ENCODE results near the gene SUN2. TPM values are rescaled to one million over a fixed set of nuclear protein-coding genes. Genes with fewer than 3 reads are reported as not detected.

SUN2 gene
- total and polyA plus RNA-seq, 2 of the 13 experiments (the other 11 are each of a cell fraction or from before 2014, with no cell fraction given) = 45.6 to 56.6 TPM

GRCh38 chr22:38755911-38756532 lies at the start of gene SUN2 (continued):
- TF ChIP-seq, protein P1, sequence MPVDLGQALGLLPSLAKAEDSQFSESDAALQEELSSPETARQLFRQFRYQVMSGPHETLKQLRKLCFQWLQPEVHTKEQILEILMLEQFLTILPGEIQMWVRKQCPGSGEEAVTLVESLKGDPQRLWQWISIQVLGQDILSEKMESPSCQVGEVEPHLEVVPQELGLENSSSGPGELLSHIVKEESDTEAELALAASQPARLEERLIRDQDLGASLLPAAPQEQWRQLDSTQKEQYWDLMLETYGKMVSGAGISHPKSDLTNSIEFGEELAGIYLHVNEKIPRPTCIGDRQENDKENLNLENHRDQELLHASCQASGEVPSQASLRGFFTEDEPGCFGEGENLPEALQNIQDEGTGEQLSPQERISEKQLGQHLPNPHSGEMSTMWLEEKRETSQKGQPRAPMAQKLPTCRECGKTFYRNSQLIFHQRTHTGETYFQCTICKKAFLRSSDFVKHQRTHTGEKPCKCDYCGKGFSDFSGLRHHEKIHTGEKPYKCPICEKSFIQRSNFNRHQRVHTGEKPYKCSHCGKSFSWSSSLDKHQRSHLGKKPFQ (CRISPR knock-in tag; IDR thresholded peaks at IDR 0.05; ENCODE audit: insufficient replicate concordance) = no peak
- peak; percentile 77 for TF ChIP-seq ZNF629 (CRISPR knock-in tag; conservative IDR thresholded peaks at IDR 0.05)
- TF ChIP-seq, protein P2, sequence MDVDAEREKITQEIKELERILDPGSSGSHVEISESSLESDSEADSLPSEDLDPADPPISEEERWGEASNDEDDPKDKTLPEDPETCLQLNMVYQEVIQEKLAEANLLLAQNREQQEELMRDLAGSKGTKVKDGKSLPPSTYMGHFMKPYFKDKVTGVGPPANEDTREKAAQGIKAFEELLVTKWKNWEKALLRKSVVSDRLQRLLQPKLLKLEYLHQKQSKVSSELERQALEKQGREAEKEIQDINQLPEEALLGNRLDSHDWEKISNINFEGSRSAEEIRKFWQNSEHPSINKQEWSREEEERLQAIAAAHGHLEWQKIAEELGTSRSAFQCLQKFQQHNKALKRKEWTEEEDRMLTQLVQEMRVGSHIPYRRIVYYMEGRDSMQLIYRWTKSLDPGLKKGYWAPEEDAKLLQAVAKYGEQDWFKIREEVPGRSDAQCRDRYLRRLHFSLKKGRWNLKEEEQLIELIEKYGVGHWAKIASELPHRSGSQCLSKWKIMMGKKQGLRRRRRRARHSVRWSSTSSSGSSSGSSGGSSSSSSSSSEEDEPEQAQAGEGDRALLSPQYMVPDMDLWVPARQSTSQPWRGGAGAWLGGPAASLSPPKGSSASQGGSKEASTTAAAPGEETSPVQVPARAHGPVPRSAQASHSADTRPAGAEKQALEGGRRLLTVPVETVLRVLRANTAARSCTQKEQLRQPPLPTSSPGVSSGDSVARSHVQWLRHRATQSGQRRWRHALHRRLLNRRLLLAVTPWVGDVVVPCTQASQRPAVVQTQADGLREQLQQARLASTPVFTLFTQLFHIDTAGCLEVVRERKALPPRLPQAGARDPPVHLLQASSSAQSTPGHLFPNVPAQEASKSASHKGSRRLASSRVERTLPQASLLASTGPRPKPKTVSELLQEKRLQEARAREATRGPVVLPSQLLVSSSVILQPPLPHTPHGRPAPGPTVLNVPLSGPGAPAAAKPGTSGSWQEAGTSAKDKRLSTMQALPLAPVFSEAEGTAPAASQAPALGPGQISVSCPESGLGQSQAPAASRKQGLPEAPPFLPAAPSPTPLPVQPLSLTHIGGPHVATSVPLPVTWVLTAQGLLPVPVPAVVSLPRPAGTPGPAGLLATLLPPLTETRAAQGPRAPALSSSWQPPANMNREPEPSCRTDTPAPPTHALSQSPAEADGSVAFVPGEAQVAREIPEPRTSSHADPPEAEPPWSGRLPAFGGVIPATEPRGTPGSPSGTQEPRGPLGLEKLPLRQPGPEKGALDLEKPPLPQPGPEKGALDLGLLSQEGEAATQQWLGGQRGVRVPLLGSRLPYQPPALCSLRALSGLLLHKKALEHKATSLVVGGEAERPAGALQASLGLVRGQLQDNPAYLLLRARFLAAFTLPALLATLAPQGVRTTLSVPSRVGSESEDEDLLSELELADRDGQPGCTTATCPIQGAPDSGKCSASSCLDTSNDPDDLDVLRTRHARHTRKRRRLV (CRISPR knock-in tag; IDR thresholded peaks at IDR 0.05) = no peak
- no peak for TF ChIP-seq PPARG (CRISPR knock-in tag; conservative IDR thresholded peaks at IDR 0.05)
- peak; percentile 72; the same call in 1 of the 2 replicates for TF ChIP-seq HES4 (CRISPR knock-in tag; IDR thresholded peaks at IDR 0.05; ENCODE audit: borderline replicate concordance)
- no peak for TF ChIP-seq SP1 (IDR thresholded peaks at IDR 0.05)
- TF ChIP-seq SP1 (CRISPR knock-in tag; IDR thresholded peaks at IDR 0.05) = peak; percentile 91
- no peak for TF ChIP-seq SOX6 (IDR thresholded peaks at IDR 0.05)
- peak; percentile 45 for TF ChIP-seq SOX6 (CRISPR knock-in tag; IDR thresholded peaks at IDR 0.05)
- TF ChIP-seq, protein P3, sequence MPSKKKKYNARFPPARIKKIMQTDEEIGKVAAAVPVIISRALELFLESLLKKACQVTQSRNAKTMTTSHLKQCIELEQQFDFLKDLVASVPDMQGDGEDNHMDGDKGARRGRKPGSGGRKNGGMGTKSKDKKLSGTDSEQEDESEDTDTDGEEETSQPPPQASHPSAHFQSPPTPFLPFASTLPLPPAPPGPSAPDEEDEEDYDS (CRISPR knock-in tag; IDR thresholded peaks at IDR 0.05) = peak; percentile 20; the same call in 1 of the 2 replicates
- TF ChIP-seq HNRNPK (IDR thresholded peaks at IDR 0.05; ENCODE audit: low read depth, low read length, poor library complexity, severe bottlenecking) = no peak
- no peak for TF ChIP-seq SMAD3 (CRISPR knock-in tag; IDR thresholded peaks at IDR 0.05)
- TF ChIP-seq GMEB1 (CRISPR knock-in tag; IDR thresholded peaks at IDR 0.05; ENCODE audit: borderline replicate concordance) = no peak
- TF ChIP-seq ZMAT3 (CRISPR knock-in tag; conservative IDR thresholded peaks at IDR 0.05) = no peak
- TF ChIP-seq, protein P4, sequence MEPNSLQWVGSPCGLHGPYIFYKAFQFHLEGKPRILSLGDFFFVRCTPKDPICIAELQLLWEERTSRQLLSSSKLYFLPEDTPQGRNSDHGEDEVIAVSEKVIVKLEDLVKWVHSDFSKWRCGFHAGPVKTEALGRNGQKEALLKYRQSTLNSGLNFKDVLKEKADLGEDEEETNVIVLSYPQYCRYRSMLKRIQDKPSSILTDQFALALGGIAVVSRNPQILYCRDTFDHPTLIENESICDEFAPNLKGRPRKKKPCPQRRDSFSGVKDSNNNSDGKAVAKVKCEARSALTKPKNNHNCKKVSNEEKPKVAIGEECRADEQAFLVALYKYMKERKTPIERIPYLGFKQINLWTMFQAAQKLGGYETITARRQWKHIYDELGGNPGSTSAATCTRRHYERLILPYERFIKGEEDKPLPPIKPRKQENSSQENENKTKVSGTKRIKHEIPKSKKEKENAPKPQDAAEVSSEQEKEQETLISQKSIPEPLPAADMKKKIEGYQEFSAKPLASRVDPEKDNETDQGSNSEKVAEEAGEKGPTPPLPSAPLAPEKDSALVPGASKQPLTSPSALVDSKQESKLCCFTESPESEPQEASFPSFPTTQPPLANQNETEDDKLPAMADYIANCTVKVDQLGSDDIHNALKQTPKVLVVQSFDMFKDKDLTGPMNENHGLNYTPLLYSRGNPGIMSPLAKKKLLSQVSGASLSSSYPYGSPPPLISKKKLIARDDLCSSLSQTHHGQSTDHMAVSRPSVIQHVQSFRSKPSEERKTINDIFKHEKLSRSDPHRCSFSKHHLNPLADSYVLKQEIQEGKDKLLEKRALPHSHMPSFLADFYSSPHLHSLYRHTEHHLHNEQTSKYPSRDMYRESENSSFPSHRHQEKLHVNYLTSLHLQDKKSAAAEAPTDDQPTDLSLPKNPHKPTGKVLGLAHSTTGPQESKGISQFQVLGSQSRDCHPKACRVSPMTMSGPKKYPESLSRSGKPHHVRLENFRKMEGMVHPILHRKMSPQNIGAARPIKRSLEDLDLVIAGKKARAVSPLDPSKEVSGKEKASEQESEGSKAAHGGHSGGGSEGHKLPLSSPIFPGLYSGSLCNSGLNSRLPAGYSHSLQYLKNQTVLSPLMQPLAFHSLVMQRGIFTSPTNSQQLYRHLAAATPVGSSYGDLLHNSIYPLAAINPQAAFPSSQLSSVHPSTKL (CRISPR knock-in tag; IDR thresholded peaks at IDR 0.05) = 0 out of 2 replicates have a peak, but pooled peaks have one; percentile 17

Data from HepG2 (cell line).